T-cell (primary cell): ENCODE measurements around the gene ST3GAL3. TPM values are rescaled to one million over a fixed set of nuclear protein-coding genes. Genes with fewer than 3 reads are reported as not detected.
A peak's percentile ranks its signal among the peaks of the same experiment; 100 is the strongest.

Experiments used
- ATAC-seq, 4 experiments: fragments of 200-7000 bp in 3 of 4; fragments of 150-1000 bp in 1 of 4; cut with Tn5 transposase; replicated peaks in 1 of 4; 1 replicate in 3 of 4; 2 replicates in 1 of 4; pipeline ENCODE4 v1.10.0; 2021; ENCODE audit warnings: moderate library complexity in 3 of 4, mild to moderate bottlenecking in 2 of 4, moderate number of reproducible peaks in 1 of 4
- CTCF ChIA-PET, 2 donors: fragments of 300-600 bp; sonication (Branson Sonifier 250); formaldehyde crosslinking; loops; one replicate each; lab custom pipeline; 2022; ENCODE audit warnings: antibody characterized with exemption in 2 of 2; lab: Charles Lee
- POLR2A ChIA-PET, 2 donors: fragments of 300-600 bp; sonication (Branson Sonifier 250); formaldehyde crosslinking; loops; one replicate each; lab custom pipeline; 2022; ENCODE audit warnings: antibody characterized with exemption in 2 of 2; lab: Charles Lee
- DNase-seq, 35 experiments: peaks; one replicate each; pipeline versions ENCODE4 v3.0.0 to v3.0.0-alpha.2; 2013 to 2023
- H3K27ac ChIP-seq: one replicate; pipeline ENCODE4 v1.5.1; 2013; ENCODE audit warnings: low read length
- H3K27me3 ChIP-seq, 2 experiments: replicated peaks in 1 of 2; 1 replicate in 1 of 2; 2 replicates in 1 of 2; pipeline versions ENCODE4 v1.6.1 to v1.7.0; 2013; ENCODE audit warnings: low read length in 1 of 2, mixed read lengths in 1 of 2; ENCODE audit not compliant: control insufficient read depth in 2 of 2, insufficient read depth in 2 of 2; ENCODE audit errors: extremely low read depth in 1 of 2
- H3K36me3 ChIP-seq, 2 donors: 1 replicate in 1 of 2; 2 replicates in 1 of 2; pipeline versions ENCODE4 v1.6.1 to v1.7.0; 2013; ENCODE audit warnings: low read length in 1 of 2; ENCODE audit not compliant: control insufficient read depth in 2 of 2, insufficient read depth in 1 of 2; ENCODE audit errors: extremely low read depth in 1 of 2
- H3K4me1 ChIP-seq, 2 experiments: 1 replicate in 1 of 2; 2 replicates in 1 of 2; pipeline versions ENCODE4 v1.6.1 to v1.7.0; 2013; ENCODE audit warnings: low read length in 2 of 2, mixed read lengths in 1 of 2; ENCODE audit not compliant: insufficient read depth in 2 of 2, control insufficient read depth in 1 of 2; ENCODE audit errors: extremely low read depth in 1 of 2
- H3K4me3 ChIP-seq, 2 donors: 1 replicate in 1 of 2; 2 replicates in 1 of 2; pipeline versions ENCODE4 v1.5.1 to v1.7.0; 2013; ENCODE audit warnings: mild to moderate bottlenecking in 2 of 2, low read length in 1 of 2, moderate library complexity in 1 of 2; ENCODE audit not compliant: control insufficient read depth in 1 of 2; ENCODE audit errors: extremely low read depth in 1 of 2
- H3K9me3 ChIP-seq: 2 replicates; pipeline ENCODE4 v1.7.0; 2013
- H3K27ac Mint-ChIP-seq, 2 donors: one replicate each; pipeline ENCODE4 v1.8.0; 2020 to 2021; ENCODE audit warnings: mild to moderate bottlenecking in 2 of 2, mixed read lengths in 2 of 2
- H3K27me3 Mint-ChIP-seq, 2 donors: one replicate each; pipeline ENCODE4 v1.8.0; 2021 to 2022; ENCODE audit warnings: mixed read lengths in 2 of 2
- H3K36me3 Mint-ChIP-seq: one replicate; pipeline ENCODE4 v1.8.0; 2021; ENCODE audit warnings: mixed read lengths
- H3K4me1 Mint-ChIP-seq, 3 donors: one replicate each; pipeline ENCODE4 v1.8.0; 2020 to 2022; ENCODE audit warnings: mixed read lengths in 3 of 3, mild to moderate bottlenecking in 1 of 3
- H3K4me3 Mint-ChIP-seq, 3 donors: one replicate each; pipeline ENCODE4 v1.8.0; 2020 to 2022; ENCODE audit warnings: mild to moderate bottlenecking in 3 of 3, mixed read lengths in 3 of 3, moderate library complexity in 3 of 3
- H3K9me3 Mint-ChIP-seq, 3 donors: one replicate each; pipeline ENCODE4 v1.8.0; 2020 to 2022; ENCODE audit warnings: mixed read lengths in 3 of 3
- WGBS: methylation state at CpG from one replicate; pipeline ENCODE4 v1.1.5; 2013; ENCODE audit warnings: missing lambda C conversion rate; ENCODE audit not compliant: insufficient coverage; 5-methylcytosine and 5-hydroxymethylcytosine counted together
- total RNA-seq, 35 experiments: library from RNA in 6 of 35; stranded (reverse) in 6 of 35; fragments of 120-200 nt in 1 of 35; gene quantifications; one replicate each; pipeline versions ENCODE4 v1.2.1 to v1.2.4 and lab custom pipeline; 2013 to 2026

ST3GAL3 gene
- total RNA-seq, 5 donors from 2014 or later (not counting 1 experiment from before 2014, with no cell fraction given): 21.9 to 29.8 (median 24.4) TPM

DNA sequence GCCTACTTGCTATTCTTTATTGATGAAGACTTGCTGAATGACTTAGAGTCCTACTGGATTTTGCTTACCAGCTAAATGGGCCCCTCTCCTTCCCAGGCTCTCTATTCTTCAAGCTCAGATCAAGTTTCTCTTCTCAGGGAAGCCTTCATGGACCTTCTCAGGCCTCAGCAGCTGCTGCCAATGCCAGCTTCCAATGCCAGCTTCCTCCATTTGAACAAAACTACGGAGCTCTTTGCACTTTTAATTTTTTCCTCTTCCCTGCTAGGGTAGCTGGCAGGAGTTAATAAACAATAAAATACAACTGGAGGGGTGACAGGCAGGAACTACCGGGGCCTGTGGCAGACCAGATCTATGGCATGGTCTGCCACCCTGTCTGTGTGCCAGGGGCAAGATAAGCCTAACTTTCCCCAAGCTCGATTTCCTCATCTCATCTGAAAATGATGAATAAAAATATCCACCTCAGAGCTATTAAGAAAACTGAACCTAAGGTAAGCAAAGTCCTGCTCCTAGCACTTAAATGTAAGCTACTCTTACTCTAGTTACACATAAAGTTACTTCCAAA is 238.4 kb downstream of the ST3GAL3 start:
- 14% methylated on average over 2 of the region's 3 CpGs for WGBS
- Mint-ChIP-seq H3K4me3 (peak overlapping the region; percentile 85 to 88 (median 86)), H3K4me1 (peaks cover 44 to 55% (median 46%) of the 10 kb centered on the region in 3 donors), H3K36me3 (peaks cover 11% of the 10 kb centered on the region), H3K9me3 (no peaks in the 10 kb centered on the region), H3K27me3 (no peaks in the 10 kb centered on the region), H3K27ac (peak overlapping the region; percentile 90 to 96)
- peak overlapping the region; percentile 82 to 95 for H3K4me3 ChIP-seq
- H3K27ac ChIP-seq: peak overlapping the region; percentile 66
- H3K9me3 ChIP-seq: no peaks in the 10 kb centered on the region
- H3K36me3 ChIP-seq: peaks cover 0 to 5% of the 10 kb centered on the region in 2 donors
- peaks cover 21 to 40% of the 10 kb centered on the region in 2 experiments for H3K4me1 ChIP-seq
- ChIA-PET POLR2A (interaction anchor here in 1 of 2 donors (0.7 kb wide), 1 partner anchor 14 kb away, joined by 3 read pairs; no protein-coding TSS in a partner anchor), CTCF (interaction anchor here (0.5 to 1.5 kb wide), 10 partner anchors 11 to 296 kb away, joined by 3 to 17 read pairs (median 3); partner anchors contain the start of genes ARTN (in 1 of the 2), ATP6V0B (in 1 of the 2) and KDM4A (in 1 of the 2))
- DNase-seq: no peak
- no peaks in the 10 kb centered on the region for H3K27me3 ChIP-seq
- ATAC-seq: no peak

DNA sequence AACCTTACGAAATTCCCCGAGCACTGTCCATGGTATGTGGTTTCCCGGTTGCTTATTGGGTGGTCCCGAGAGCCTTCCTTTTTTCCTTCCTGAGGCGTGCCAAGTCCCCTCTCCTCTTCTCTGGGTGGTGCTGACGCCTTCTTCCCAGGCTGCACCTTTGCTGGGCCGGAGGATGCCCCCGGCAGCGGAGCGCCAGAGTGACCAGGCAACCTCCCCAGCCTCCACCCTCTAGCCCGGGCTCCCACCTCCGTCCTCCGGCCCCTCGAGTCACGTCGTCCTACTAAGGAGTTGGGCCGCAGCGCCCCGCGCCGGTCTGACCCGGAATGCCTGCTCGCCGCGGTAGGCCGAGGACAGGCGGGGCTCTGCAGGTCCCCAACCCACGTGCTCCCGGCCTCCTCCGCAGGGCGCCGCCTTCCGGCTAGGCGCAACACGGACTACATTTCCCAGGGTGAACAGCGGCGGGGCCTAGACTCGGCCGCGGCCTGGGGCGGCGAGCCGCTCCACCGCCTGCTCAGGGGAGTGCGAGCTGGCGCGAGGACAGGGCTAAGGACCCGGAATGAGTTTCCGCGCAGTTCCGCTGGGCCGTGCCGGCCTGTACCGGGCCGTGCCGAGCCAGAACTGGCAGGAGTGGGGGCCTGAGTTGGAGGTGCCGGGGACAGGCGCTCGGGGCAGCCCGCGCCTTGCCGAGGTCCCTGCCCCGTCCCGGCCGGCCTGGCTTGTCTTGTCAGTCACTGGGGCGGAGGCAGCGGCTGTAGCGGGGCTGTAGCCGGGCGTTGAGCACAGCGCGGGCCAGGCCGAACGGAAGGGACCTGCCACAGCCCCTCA is 239.1 kb downstream of the ST3GAL3 start, which contains the start of gene IPO13:
Gene IPO13 (plus strand): TSS at position 715 of the 825 bp plus-strand sequence. CDS start 651 bp downstream, outside the sequence.
- Mint-ChIP-seq H3K4me3 (peak within 1 kb of the TSS; percentile 85 to 88 (median 86)), H3K4me1 (peaks cover 45 to 58% (median 49%) of the 10 kb centered on the region in 3 donors), H3K27ac (peak within 1 kb of the TSS; percentile 90 to 96), H3K36me3 (peaks cover 11% of the 10 kb centered on the region), H3K27me3 (no peaks in the 10 kb centered on the region), H3K9me3 (no peaks in the 10 kb centered on the region)
- ChIA-PET CTCF (interaction anchor here (0.5 to 1.5 kb wide), 9 partner anchors 12 to 296 kb away, joined by 3 to 17 read pairs (median 3); partner anchors contain the start of genes ARTN (in 1 of the 2), ATP6V0B (in 1 of the 2) and KDM4A (in 1 of the 2)), POLR2A (no interaction called here)
- WGBS: under 1% methylated on average over 67 of the region's 74 CpGs
- Histone ChIP-seq H3K36me3 (peaks cover 0 to 5% of the 10 kb centered on the region in 2 donors), H3K4me1 (peaks cover 21 to 40% of the 10 kb centered on the region in 2 experiments), H3K9me3 (no peaks in the 10 kb centered on the region), H3K27ac (peak within 1 kb of the TSS; percentile 94), H3K27me3 (no peaks in the 10 kb centered on the region), H3K4me3 (peak within 1 kb of the TSS; percentile 82 to 95)
- ATAC-seq (peak; percentile 96 to 99 (median 97)), DNase-seq (peak; percentile 89 to 98 (median 93))

GRCh38 chr1:43947061-43947873 is 239.9 kb downstream of the ST3GAL3 start:
- Histone ChIP-seq H3K27me3 (no peaks in the 10 kb centered on the region), H3K27ac (peak overlapping the region; percentile 94), H3K9me3 (no peaks in the 10 kb centered on the region), H3K4me1 (peaks cover 21 to 40% of the 10 kb centered on the region in 2 experiments), H3K36me3 (peaks cover 0 to 5% of the 10 kb centered on the region in 2 donors), H3K4me3 (peak overlapping the region; percentile 82 to 95)
- H3K27me3 Mint-ChIP-seq: no peaks in the 10 kb centered on the region
- POLR2A ChIA-PET: no interaction called here
- H3K4me3 Mint-ChIP-seq: peak overlapping the region; percentile 85 to 88 (median 86)
- peak overlapping the region; percentile 90 to 96 for H3K27ac Mint-ChIP-seq
- 13% methylated on average over 21 of the region's 27 CpGs for WGBS
- H3K36me3 Mint-ChIP-seq: peaks cover 11% of the 10 kb centered on the region
- CTCF ChIA-PET: interaction anchor here (0.7 to 1.0 kb wide), 3 partner anchors 12 to 421 kb away, joined by 3 read pairs; no protein-coding TSS in a partner anchor
- peaks cover 47 to 58% (median 49%) of the 10 kb centered on the region in 3 donors for H3K4me1 Mint-ChIP-seq
- H3K9me3 Mint-ChIP-seq: no peaks in the 10 kb centered on the region
- DNase-seq: peak in 3 of 35 experiments; percentile 9 to 25 (median 12)
- ATAC-seq: peak in 2 of 4 experiments; percentile 0 to 2

- Histone ChIP-seq H3K36me3 (peaks cover 0 to 5% of the 10 kb centered on the region in 2 donors), H3K4me3 (peak overlapping the region in 1 of 2 donors; percentile 95), H3K27ac (no peak overlapping the region), H3K27me3 (no peaks in the 10 kb centered on the region), H3K9me3 (no peaks in the 10 kb centered on the region), H3K4me1 (peaks cover 21 to 40% of the 10 kb centered on the region in 2 experiments)
- Mint-ChIP-seq H3K27me3 (no peaks in the 10 kb centered on the region), H3K4me3 (peak overlapping the region; percentile 85 to 88 (median 86)), H3K27ac (peak overlapping the region; percentile 71 to 96), H3K36me3 (peaks cover 11% of the 10 kb centered on the region), H3K9me3 (no peaks in the 10 kb centered on the region), H3K4me1 (peaks cover 45 to 55% (median 49%) of the 10 kb centered on the region in 3 donors)
- POLR2A ChIA-PET: no interaction called here
- CTCF ChIA-PET: interaction anchor here in 1 of 2 donors (1.0 kb wide), 1 partner anchor 422 kb away, joined by 3 read pairs; no protein-coding TSS in a partner anchor
- ATAC-seq (no peak), DNase-seq (no peak)
- WGBS: 87% methylated on average over 3 of the region's 3 CpGs
These were observed 240.6 kb downstream of the ST3GAL3 start for GRCh38 chr1:43947874-43948437.

DNA sequence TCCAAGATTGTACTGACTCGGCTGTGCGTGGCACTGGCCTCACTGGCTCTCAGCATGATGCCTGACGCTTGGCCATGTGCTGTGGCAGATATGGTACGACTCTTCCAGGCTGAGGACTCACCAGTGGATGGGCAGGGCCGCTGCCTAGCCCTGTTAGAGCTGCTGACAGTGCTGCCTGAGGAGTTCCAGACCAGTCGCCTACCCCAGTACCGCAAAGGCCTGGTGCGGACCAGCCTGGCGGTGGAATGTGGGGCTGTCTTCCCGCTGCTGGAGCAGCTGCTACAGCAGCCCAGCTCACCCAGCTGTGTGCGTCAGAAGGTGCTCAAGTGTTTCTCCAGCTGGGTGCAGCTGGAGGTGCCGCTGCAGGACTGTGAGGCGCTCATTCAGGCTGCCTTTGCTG is 242.3 kb downstream of the ST3GAL3 start:
- peaks cover 0 to 5% of the 10 kb centered on the region in 2 donors for H3K36me3 ChIP-seq
- H3K9me3 Mint-ChIP-seq: no peaks in the 10 kb centered on the region
- ATAC-seq (no peak), DNase-seq (no peak)
- ChIA-PET CTCF (no interaction called here), POLR2A (no interaction called here)
- no peaks in the 10 kb centered on the region for H3K27me3 Mint-ChIP-seq
- peaks cover 21 to 38% of the 10 kb centered on the region in 2 experiments for H3K4me1 ChIP-seq
- no peak overlapping the region for H3K4me3 ChIP-seq
- no peak overlapping the region for H3K27ac ChIP-seq
- no peak overlapping the region for H3K27ac Mint-ChIP-seq
- H3K9me3 ChIP-seq: no peaks in the 10 kb centered on the region
- no peaks in the 10 kb centered on the region for H3K27me3 ChIP-seq
- H3K4me3 Mint-ChIP-seq: no peak overlapping the region
- peaks cover 7% of the 10 kb centered on the region for H3K36me3 Mint-ChIP-seq
- 91% methylated on average over 13 of the region's 13 CpGs for WGBS
- H3K4me1 Mint-ChIP-seq: peaks cover 42 to 47% (median 46%) of the 10 kb centered on the region in 3 donors
